GM12878 (cell line): Measurements from ENCODE around the gene SLX9. TPM values are rescaled to one million over a fixed set of nuclear protein-coding genes. Genes with fewer than 3 reads are reported as not detected.

Source experiments
- ATAC-seq: fragments of 200-7000 bp; cut with Tn5 transposase; 3 replicates; pipeline ENCODE4 v1.9.1; 2020; ENCODE audit warnings: mild to moderate bottlenecking, moderate library complexity
- BruUV-seq: library from RNA; stranded (reverse); fragments of 400-500 nt; replicated peaks from 2 replicates; lab custom pipeline; 2021; lab: Mats Ljungman, UMichigan
- CTCF ChIA-PET: fragments of 300-600 bp; sonication (Branson Sonifier 250); formaldehyde crosslinking; extraction: SDS; loops from one replicate; lab custom pipeline; 2021; ENCODE audit warnings: inconsistent platforms; lab: Yijun Ruan, JAX
- POLR2A ChIA-PET: fragments of 350-600 bp; formaldehyde crosslinking; extraction: SDS; loops from one replicate; lab custom pipeline; 2021; ENCODE audit warnings: inconsistent platforms; lab: Charles Lee
- RAD21 ChIA-PET: fragments of 300-600 bp; sonication (Branson Sonifier 250); formaldehyde crosslinking; loops from one replicate; lab custom pipeline; 2023; ENCODE audit warnings: antibody characterized with exemption; ENCODE audit not compliant: unreplicated experiment; lab: Charles Lee
- SMC1A ChIA-PET: fragments of 300-600 bp; sonication (Branson Sonifier 250); formaldehyde crosslinking; loops from one replicate; lab custom pipeline; 2023; ENCODE audit not compliant: unreplicated experiment, uncharacterized antibody; lab: Charles Lee
- DNase-seq: peaks from one replicate; pipeline ENCODE4 v3.0.0-alpha.2; 2011; ENCODE audit warnings: low read depth, low spot score
- FAIRE-seq: peaks from 3 replicates; lab custom pipeline; 2011; peaks lifted over from hg19 to GRCh38; lab: Jason Lieb, UNC
- H2AFZ ChIP-seq: 2 replicates; pipeline ENCODE4 v1.6.0; 2011; ENCODE audit warnings: low read depth, low read length, control low read depth; ENCODE audit not compliant: control insufficient read depth
- H3K27ac ChIP-seq: 2 replicates; pipeline ENCODE4 v1.5.1; 2011; ENCODE audit warnings: control low read depth; ENCODE audit not compliant: control insufficient read depth, insufficient read depth
- H3K27me3 ChIP-seq, 2 experiments: replicated peaks in 1 of 2; 2 replicates each; pipeline versions ENCODE4 v1.6.0 to v1.6.1; 2011; ENCODE audit warnings: low read length in 1 of 2; ENCODE audit not compliant: control insufficient read depth in 2 of 2, insufficient read depth in 2 of 2
- H3K36me3 ChIP-seq, 2 experiments: 2 replicates each; pipeline ENCODE4 v1.5.1; 2011; ENCODE audit warnings: low read length in 1 of 2; ENCODE audit not compliant: control insufficient read depth in 2 of 2, insufficient read depth in 2 of 2
- H3K4me1 ChIP-seq: 2 replicates; pipeline ENCODE4 v1.6.1; 2011; ENCODE audit warnings: mild to moderate bottlenecking, low read length, moderate library complexity, mixed read lengths; ENCODE audit not compliant: control insufficient read depth, insufficient read depth
- H3K4me2 ChIP-seq: 2 replicates; pipeline ENCODE4 v1.6.0; 2011; ENCODE audit warnings: control low read depth; ENCODE audit not compliant: control insufficient read depth, insufficient read depth
- H3K4me3 ChIP-seq: fragments of 200-600 bp; sonication (generic); 2 replicates; pipeline ENCODE4 v1.5.1; 2016
- H3K79me2 ChIP-seq: 2 replicates; pipeline ENCODE4 v1.6.0; 2011; ENCODE audit warnings: low read length; ENCODE audit not compliant: control insufficient read depth, insufficient read depth
- H3K9ac ChIP-seq: 2 replicates; pipeline ENCODE4 v1.8.0; 2011; ENCODE audit warnings: low read length, control low read depth, mixed read lengths; ENCODE audit not compliant: control insufficient read depth, insufficient read depth
- H3K9me3 ChIP-seq: replicated peaks from 3 replicates; pipeline ENCODE4 v1.5.1; 2011; ENCODE audit warnings: mild to moderate bottlenecking, low read length; ENCODE audit not compliant: control insufficient read depth, insufficient read depth
- H4K20me1 ChIP-seq: 2 replicates; pipeline ENCODE4 v1.6.0; 2011; ENCODE audit not compliant: control insufficient read depth, insufficient read depth
- CREM ChIP-seq: IDR thresholded peaks from 2 replicates; pipeline ENCODE4 v1.6.1; 2014; ENCODE audit warnings: antibody characterized with exemption, low read depth
- ETV6 ChIP-seq, 2 experiments: fragments of 450-650 bp in 1 of 2; IDR thresholded peaks in 1 of 2; conservative IDR thresholded peaks in 1 of 2; 2 replicates each; pipeline ENCODE4 v1.6.1; 2014; ENCODE audit warnings: antibody characterized with exemption in 1 of 2, borderline replicate concordance in 1 of 2, low read depth in 1 of 2, mild to moderate bottlenecking in 1 of 2, moderate library complexity in 1 of 2
- MEF2B ChIP-seq: fragments of 450-650 bp; IDR thresholded peaks from 2 replicates; pipeline ENCODE4 v1.6.1; 2018; ENCODE audit warnings: mild to moderate bottlenecking, moderate library complexity; ENCODE audit not compliant: partially characterized antibody, poor library complexity, severe bottlenecking
- NFXL1 ChIP-seq: fragments of 450-650 bp; IDR thresholded peaks from 2 replicates; pipeline ENCODE4 v1.6.1; 2017; ENCODE audit warnings: antibody characterized with exemption, mild to moderate bottlenecking, borderline replicate concordance
- RFX5 ChIP-seq: IDR thresholded peaks from 2 replicates; pipeline ENCODE4 v1.6.1; 2011; ENCODE audit warnings: low read depth, low read length, improper control_type of control experiment
- SREBF1 ChIP-seq: IDR thresholded peaks from 2 replicates; pipeline ENCODE4 v1.6.1; 2012; ENCODE audit warnings: mild to moderate bottlenecking, low read length
- TCF3 ChIP-seq: IDR thresholded peaks from 2 replicates; pipeline ENCODE4 v1.6.1; 2012; ENCODE audit warnings: low read depth, mild to moderate bottlenecking, low read length, borderline replicate concordance; ENCODE audit not compliant: insufficient read depth
- WRNIP1 ChIP-seq: IDR thresholded peaks from 2 replicates; pipeline ENCODE4 v1.6.1; 2011; ENCODE audit warnings: low read depth, low read length, improper control_type of control experiment, borderline replicate concordance
- ZSCAN29 ChIP-seq: fragments of 450-650 bp; IDR thresholded peaks from 2 replicates; pipeline ENCODE4 v1.6.1; 2017; ENCODE audit warnings: mild to moderate bottlenecking, moderate library complexity
- WGBS: methylation state at CpG from one replicate; pipeline ENCODE4 v1.1.6; 2016; ENCODE audit warnings: low lambda C conversion rate; ENCODE audit not compliant: insufficient replicate concordance, insufficient coverage; ENCODE audit errors: missing lambda C conversion rate; 5-methylcytosine and 5-hydroxymethylcytosine counted together
- in situ Hi-C: fragments of 300-500 bp; cut with MboI; formaldehyde crosslinking; loops from 9 replicates; pipeline ENCODE4 v1.14.3; 2018; ENCODE audit warnings: mixed read lengths
- intact Hi-C: fragments of 100-400 bp; cut with micrococcal nuclease; formaldehyde crosslinking; loops from one replicate; pipeline ENCODE4 v1.14.2; 2022; ENCODE audit not compliant: unreplicated experiment
- polyA plus RNA-seq, 11 experiments: library from polyadenylated mRNA; depleted of rRNA in 4 of 11; unstranded in 6 of 11; stranded (reverse) in 5 of 11; fragments of >200 nt; fragmentation: Nextera tagmentation in 4 of 11; fragmentation: Illumina TruSeq in 1 of 11; extraction: Ambion mirVana in 4 of 11; extraction: Trizol in 1 of 11; gene quantifications; 1 replicate in 1 of 11; 2 replicates in 10 of 11; pipeline versions ENCODE4 v1.2.1 to v1.2.3, GENCODE V29; 2011 to 2016; ENCODE audit warnings: inconsistent platforms in 2 of 11, missing spikeins in 2 of 11, low read depth in 1 of 11
- total RNA-seq, 4 experiments: library from RNA; depleted of rRNA in 3 of 4; stranded (reverse); fragments of >200 nt in 3 of 4; fragmentation: Illumina TruSeq in 1 of 4; extraction: Trizol in 1 of 4; gene quantifications; 2 replicates each; pipeline versions ENCODE4 v1.2.1 to v1.2.3, GENCODE V29; 2013 to 2021
- TF ChIP-seq, protein P1 (sequence below): IDR thresholded peaks from 2 replicates; pipeline ENCODE4 v1.6.1; 2011; ENCODE audit warnings: borderline replicate concordance, low read depth, mild to moderate bottlenecking, moderate library complexity, low read length; ENCODE audit not compliant: insufficient read depth, poor library complexity, severe bottlenecking
- TF ChIP-seq, protein P2 (sequence below): IDR thresholded peaks from 2 replicates; pipeline ENCODE4 v1.6.1; 2011; ENCODE audit warnings: mild to moderate bottlenecking, low read depth, low read length, moderate library complexity; ENCODE audit not compliant: insufficient replicate concordance

SLX9 gene
- total and polyA plus RNA-seq, 10 of the 15 experiments (the other 5 are each of a cell fraction or from before 2014, with no cell fraction given), result 0.69 to 81.3 (median 33.9) TPM

DNA sequence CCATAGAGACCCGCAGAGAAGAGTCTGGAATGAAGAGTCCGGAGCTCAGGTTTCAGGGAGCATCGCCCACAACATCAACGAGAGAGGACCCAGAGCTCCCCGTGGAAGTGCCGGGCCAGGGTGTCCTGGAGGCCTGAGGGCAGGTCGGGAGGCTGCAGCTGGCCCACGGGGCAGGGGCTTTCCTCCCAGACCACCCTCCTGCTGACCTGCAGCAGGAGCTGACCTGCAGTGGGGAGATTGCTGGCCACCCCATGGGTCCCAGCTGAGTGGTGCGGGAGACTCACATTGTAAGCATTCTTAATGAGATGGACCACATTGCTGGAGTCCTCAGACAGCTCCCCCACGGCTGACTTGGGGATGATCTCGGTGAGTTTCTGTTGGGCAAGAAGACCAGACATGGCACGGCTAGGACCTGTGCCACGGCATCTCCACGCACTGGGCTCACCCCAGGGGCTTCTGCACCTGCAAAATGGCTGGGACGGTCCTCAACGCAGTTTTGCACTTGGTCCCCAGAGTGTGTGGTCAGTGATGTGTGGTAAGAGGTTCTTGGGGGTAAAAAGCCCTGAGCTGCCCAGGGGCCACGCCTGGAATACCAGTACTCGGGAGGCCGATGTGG, 45.0 kb upstream of the SLX9 start:
- ChIA-PET RAD21 (interaction anchor here (3.9 kb wide), 1 partner anchor 38 kb away, joined by 32 read pairs; no protein-coding TSS in a partner anchor), SMC1A (interaction anchor here (1.4 to 6.1 kb wide), 2 partner anchors 13 to 38 kb away, joined by 3 to 56 read pairs; no protein-coding TSS in a partner anchor), CTCF (interaction anchor here (0.8 to 5.5 kb wide), 6 partner anchors 13 to 242 kb away, joined by 3 to 80 read pairs (median 9); no protein-coding TSS in a partner anchor), POLR2A (interaction anchor here (1.1 to 2.8 kb wide), 2 partner anchors 33 to 38 kb away, joined by 3 to 9 read pairs; no protein-coding TSS in a partner anchor)
- peaks cover 3 to 18% of the 10 kb centered on the region in 2 experiments; a peak in 3 of 4 replicates for H3K36me3 ChIP-seq
- H3K4me1 ChIP-seq, result no peaks in the 10 kb centered on the region
- no peaks in the 10 kb centered on the region for H3K79me2 ChIP-seq
- H2AFZ ChIP-seq, result no peak overlapping the region
- 60% methylated on average over 19 of the region's 19 CpGs for WGBS
- FAIRE-seq, result no peak
- H3K9me3 ChIP-seq, result no peaks in the 10 kb centered on the region
- ATAC-seq, result no peak
- H3K27me3 ChIP-seq, result no peaks in the 10 kb centered on the region
- H3K9ac ChIP-seq, result no peak overlapping the region
- no TSS peak for BruUV-seq
- H3K4me3 ChIP-seq, result no peak overlapping the region
- H3K27ac ChIP-seq, result no peak overlapping the region
- in situ Hi-C loops, result no loop called here
- no peak overlapping the region for H3K4me2 ChIP-seq
- TF ChIP-seq ZSCAN29, result no peak
- no peak for TF ChIP-seq CREM
- TF ChIP-seq MEF2B, result no peak
- H4K20me1 ChIP-seq, result no peaks in the 10 kb centered on the region
- DNase-seq, result no peak
- intact Hi-C loops, result no loop called here

DNA sequence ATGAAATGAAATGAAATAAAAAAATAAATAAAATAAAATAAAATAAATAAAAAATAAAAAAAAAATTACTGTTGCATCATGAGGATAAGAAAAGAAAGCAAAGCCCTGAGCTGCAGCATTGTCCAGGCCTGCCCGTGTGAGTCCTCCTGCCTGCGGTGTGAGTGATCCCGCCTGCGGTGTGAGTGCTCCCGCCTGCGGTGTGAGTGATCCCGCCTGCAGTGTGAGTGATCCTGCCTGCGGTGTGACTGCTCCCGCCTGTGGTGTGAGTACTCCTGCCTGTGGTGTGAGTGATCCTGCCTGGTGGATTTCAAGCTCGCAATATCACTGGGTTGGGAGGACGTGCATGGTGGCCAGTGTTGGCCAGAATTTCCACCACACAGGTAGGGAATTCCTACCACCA, 44.0 kb upstream of the SLX9 start:
- Histone ChIP-seq H3K27ac (no peak overlapping the region), H4K20me1 (no peaks in the 10 kb centered on the region), H3K36me3 (peaks cover 3 to 27% of the 10 kb centered on the region in 2 experiments; a peak in 3 of 4 replicates), H3K4me2 (no peak overlapping the region), H3K4me1 (no peaks in the 10 kb centered on the region), H3K4me3 (no peak overlapping the region), H3K27me3 (no peaks in the 10 kb centered on the region), H2AFZ (no peak overlapping the region), H3K79me2 (no peaks in the 10 kb centered on the region), H3K9ac (no peak overlapping the region), H3K9me3 (no peaks in the 10 kb centered on the region)
- 93% methylated on average over 11 of the region's 11 CpGs for WGBS
- intact Hi-C loops (no loop called here), in situ Hi-C loops (no loop called here)
- no TSS peak for BruUV-seq
- ChIA-PET RAD21 (no interaction called here), CTCF (interaction anchor here (1.0 to 5.5 kb wide), 2 partner anchors 12 to 37 kb away, joined by 4 to 80 read pairs; no protein-coding TSS in a partner anchor), POLR2A (interaction anchor here (2.8 kb wide), 1 partner anchor 37 kb away, joined by 9 read pairs; no protein-coding TSS in a partner anchor), SMC1A (interaction anchor here (0.8 to 6.1 kb wide), 2 partner anchors 37 to 94 kb away, joined by 3 to 56 read pairs; partner anchors contain the start of gene UBE2G2)
- ATAC-seq (no peak), FAIRE-seq (no peak), DNase-seq (no peak)
- TF ChIP-seq, protein P1, sequence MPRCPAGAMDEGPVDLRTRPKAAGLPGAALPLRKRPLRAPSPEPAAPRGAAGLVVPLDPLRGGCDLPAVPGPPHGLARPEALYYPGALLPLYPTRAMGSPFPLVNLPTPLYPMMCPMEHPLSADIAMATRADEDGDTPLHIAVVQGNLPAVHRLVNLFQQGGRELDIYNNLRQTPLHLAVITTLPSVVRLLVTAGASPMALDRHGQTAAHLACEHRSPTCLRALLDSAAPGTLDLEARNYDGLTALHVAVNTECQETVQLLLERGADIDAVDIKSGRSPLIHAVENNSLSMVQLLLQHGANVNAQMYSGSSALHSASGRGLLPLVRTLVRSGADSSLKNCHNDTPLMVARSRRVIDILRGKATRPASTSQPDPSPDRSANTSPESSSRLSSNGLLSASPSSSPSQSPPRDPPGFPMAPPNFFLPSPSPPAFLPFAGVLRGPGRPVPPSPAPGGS, result peak; percentile 93
- 0 out of 2 replicates have a peak, but pooled peaks have one; percentile 64 for TF ChIP-seq NFXL1
- TF ChIP-seq RFX5, result no peak
- TF ChIP-seq WRNIP1, result no peak
- TF ChIP-seq, protein P2, sequence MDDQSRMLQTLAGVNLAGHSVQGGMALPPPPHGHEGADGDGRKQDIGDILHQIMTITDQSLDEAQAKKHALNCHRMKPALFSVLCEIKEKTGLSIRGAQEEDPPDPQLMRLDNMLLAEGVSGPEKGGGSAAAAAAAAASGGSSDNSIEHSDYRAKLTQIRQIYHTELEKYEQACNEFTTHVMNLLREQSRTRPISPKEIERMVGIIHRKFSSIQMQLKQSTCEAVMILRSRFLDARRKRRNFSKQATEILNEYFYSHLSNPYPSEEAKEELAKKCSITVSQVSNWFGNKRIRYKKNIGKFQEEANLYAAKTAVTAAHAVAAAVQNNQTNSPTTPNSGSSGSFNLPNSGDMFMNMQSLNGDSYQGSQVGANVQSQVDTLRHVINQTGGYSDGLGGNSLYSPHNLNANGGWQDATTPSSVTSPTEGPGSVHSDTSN, result peak; percentile 35
- TF ChIP-seq ETV6 (conservative IDR thresholded peaks at IDR 0.05 in 1 of 2, IDR thresholded peaks at IDR 0.05 in 1 of 2; ENCODE audit: borderline replicate concordance in 1 of 2, low read depth in 1 of 2), result no peak
- TF ChIP-seq TCF3, result peak; percentile 74; the same call in 1 of the 2 replicates
- no peak for TF ChIP-seq SREBF1
